Measurements from ENCODE around the gene ZNF804A. TPM values are rescaled to one million over a fixed set of nuclear protein-coding genes. Genes with fewer than 3 reads are reported as not detected.

The ZNF804A gene
- total and polyA plus RNA-seq, 8 donors = 0.03 to 3.7 (median 0.33) TPM; not detected in 2

DNA sequence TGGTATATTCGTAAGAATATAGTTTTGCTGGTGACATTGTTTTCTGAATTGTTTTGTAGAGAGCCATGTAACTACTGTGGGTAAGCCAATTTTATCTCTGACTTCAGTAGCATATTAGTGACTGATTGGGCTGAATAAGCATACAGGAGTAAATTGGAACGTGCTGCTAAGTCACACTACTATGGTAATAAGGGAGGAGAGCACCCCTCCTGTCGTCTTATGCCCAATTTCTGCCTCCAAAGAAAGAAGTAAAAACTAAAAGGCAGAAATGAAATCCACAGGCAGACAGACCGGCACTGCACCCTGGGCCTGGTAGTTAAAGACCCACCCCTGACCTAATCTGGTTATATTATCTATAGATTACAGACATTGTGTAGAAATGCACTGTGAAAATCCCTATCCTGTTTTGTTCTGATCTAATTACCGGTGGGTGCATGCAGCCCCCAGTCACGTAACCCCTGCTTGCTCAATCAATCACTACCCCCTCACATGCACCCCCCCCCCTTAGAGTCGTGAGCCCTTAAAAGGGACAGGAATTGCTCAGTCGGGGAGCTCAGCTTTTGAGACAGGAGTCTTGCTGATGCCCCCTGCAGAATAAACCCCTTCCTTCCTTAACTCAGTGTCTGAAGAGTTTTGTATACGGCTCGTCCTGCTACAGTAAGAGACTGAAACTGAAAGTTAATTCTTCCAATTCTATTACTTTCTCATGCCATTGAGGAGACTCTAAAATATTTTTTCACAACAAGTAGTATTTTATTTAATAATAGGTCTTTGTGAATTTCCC lies 167.0 kb downstream of the ZNF804A start:
- Histone ChIP-seq H3K4me3 (no peak overlapping the region), H3K4me1 (no peaks in the 10 kb centered on the region), H3K36me3 (no peaks in the 10 kb centered on the region), H3K27me3 (no peaks in the 10 kb centered on the region), H3K27ac (no peak overlapping the region), H3K9me3 (no peaks in the 10 kb centered on the region)
- TF ChIP-seq POLR2AphosphoS5 (IDR thresholded peaks at IDR 0.05) (no peak), POLR2A (IDR thresholded peaks at IDR 0.05) (no peak), EP300 (IDR thresholded peaks at IDR 0.05) (no peak)
- TF ChIP-seq, protein P1, sequence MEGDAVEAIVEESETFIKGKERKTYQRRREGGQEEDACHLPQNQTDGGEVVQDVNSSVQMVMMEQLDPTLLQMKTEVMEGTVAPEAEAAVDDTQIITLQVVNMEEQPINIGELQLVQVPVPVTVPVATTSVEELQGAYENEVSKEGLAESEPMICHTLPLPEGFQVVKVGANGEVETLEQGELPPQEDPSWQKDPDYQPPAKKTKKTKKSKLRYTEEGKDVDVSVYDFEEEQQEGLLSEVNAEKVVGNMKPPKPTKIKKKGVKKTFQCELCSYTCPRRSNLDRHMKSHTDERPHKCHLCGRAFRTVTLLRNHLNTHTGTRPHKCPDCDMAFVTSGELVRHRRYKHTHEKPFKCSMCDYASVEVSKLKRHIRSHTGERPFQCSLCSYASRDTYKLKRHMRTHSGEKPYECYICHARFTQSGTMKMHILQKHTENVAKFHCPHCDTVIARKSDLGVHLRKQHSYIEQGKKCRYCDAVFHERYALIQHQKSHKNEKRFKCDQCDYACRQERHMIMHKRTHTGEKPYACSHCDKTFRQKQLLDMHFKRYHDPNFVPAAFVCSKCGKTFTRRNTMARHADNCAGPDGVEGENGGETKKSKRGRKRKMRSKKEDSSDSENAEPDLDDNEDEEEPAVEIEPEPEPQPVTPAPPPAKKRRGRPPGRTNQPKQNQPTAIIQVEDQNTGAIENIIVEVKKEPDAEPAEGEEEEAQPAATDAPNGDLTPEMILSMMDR (IDR thresholded peaks at IDR 0.05) = no peak
- WGBS, 5 donors = 55 to 77% (median 58%) methylated on average over 9 to 10 of the region's 10 CpGs
- intact Hi-C loops (cut with DNase I; ENCODE audit: low total_unique reads) = no loop called here
- no peak for DNase-seq

DNA sequence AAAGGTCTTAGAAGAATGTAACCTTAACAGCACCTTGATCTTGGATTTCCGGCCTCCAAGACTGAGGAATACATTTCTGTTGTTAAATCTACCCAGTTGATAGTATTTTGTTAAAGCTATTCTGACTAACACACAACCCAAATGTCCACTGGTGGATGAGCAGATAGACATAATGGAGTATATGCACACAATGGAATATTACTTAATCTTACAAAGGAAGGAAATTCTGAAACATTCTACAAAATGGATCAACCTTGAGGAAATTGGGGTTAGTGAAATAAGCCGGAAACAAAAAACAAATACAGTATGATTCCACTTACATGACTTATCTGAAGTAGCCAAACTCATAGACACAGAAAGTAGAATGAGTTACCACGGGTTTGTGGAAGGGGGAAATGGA lies 168.7 kb downstream of the ZNF804A start:
- no peaks in the 10 kb centered on the region for H3K9me3 ChIP-seq
- H3K36me3 ChIP-seq = no peaks in the 10 kb centered on the region
- no peak overlapping the region for H3K27ac ChIP-seq
- 66 to 82% (median 73%) methylated on average over 3 of the region's 3 CpGs for WGBS, 5 donors
- H3K4me1 ChIP-seq = no peaks in the 10 kb centered on the region
- no peak for DNase-seq
- H3K27me3 ChIP-seq = no peaks in the 10 kb centered on the region
- TF ChIP-seq POLR2AphosphoS5 (IDR thresholded peaks at IDR 0.05) (no peak), POLR2A (IDR thresholded peaks at IDR 0.05) (no peak)
- TF ChIP-seq, protein P1 (IDR thresholded peaks at IDR 0.05) = no peak
- intact Hi-C loops (cut with DNase I; ENCODE audit: low total_unique reads) = no loop called here
- no peak overlapping the region for H3K4me3 ChIP-seq

DNA sequence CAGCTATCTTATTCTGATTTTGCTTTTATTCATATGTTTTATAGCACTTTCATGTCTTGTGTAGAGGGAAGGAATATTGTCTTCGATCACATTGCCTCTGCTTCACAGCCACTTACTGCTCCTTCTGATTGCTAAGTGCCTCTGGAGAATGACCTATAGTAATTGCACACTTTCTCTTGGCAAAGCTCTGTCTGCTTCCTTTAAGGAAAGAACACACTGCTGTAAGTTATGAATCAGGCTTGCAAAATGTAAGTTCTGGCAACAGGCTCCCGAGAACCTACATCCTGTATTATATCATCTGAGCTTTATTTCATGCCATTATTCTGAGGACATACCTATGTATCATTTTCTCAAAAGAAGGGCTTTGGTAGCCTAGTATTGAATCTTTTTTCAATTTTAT lies 170.7 kb downstream of the ZNF804A start:
- intact Hi-C loops (cut with DNase I; ENCODE audit: low total_unique reads) = no loop called here
- Histone ChIP-seq H3K9me3 (no peaks in the 10 kb centered on the region), H3K4me1 (no peaks in the 10 kb centered on the region), H3K27ac (no peak overlapping the region), H3K4me3 (no peak overlapping the region), H3K36me3 (no peaks in the 10 kb centered on the region), H3K27me3 (no peaks in the 10 kb centered on the region)
- DNase-seq = peak in 1 of 2 donors; percentile 9
- no peak for TF ChIP-seq EP300 (IDR thresholded peaks at IDR 0.05)
- no peak for TF ChIP-seq POLR2A (IDR thresholded peaks at IDR 0.05)
- TF ChIP-seq, protein P1 (IDR thresholded peaks at IDR 0.05) = no peak
- no peak for TF ChIP-seq POLR2AphosphoS5 (IDR thresholded peaks at IDR 0.05)
- WGBS, 5 donors = 32 to 62% (median 41%) methylated on average over 2 of the region's 2 CpGs

DNA sequence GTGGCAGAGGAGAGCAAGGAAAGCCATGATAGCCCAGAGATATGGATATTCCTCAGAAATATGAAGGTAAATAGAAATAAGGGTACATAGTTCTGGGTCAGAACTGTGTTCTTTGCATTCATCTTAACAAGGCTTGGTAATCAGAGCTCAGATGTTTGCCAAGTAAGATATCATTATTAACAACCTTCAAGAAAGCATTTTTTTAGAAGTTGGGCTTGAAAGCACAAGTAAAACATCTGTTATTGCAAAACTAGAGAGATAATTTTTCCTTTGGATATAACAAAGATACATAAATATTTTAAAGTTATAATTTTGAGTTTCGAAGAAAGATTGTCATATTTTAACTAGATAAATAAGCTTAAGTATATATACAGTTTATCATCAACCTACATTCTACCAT lies 171.4 kb downstream of the ZNF804A start:
- TF ChIP-seq, protein P1 (IDR thresholded peaks at IDR 0.05) = no peak
- no peak for TF ChIP-seq EP300 (IDR thresholded peaks at IDR 0.05)
- TF ChIP-seq POLR2AphosphoS5 (IDR thresholded peaks at IDR 0.05) = no peak
- no peak for TF ChIP-seq POLR2A (IDR thresholded peaks at IDR 0.05)
- H3K4me1 ChIP-seq = no peaks in the 10 kb centered on the region
- no peak overlapping the region for H3K4me3 ChIP-seq
- no peaks in the 10 kb centered on the region for H3K36me3 ChIP-seq
- intact Hi-C loops (cut with DNase I; ENCODE audit: low total_unique reads) = no loop called here
- H3K27me3 ChIP-seq = no peaks in the 10 kb centered on the region
- no peak overlapping the region for H3K27ac ChIP-seq
- no peak for DNase-seq
- 18 to 56% (median 33%) methylated on average over 1 of the region's 1 CpG for WGBS, 5 donors
- no peaks in the 10 kb centered on the region for H3K9me3 ChIP-seq
